Measurements from ENCODE around the gene LTA.

DNA sequence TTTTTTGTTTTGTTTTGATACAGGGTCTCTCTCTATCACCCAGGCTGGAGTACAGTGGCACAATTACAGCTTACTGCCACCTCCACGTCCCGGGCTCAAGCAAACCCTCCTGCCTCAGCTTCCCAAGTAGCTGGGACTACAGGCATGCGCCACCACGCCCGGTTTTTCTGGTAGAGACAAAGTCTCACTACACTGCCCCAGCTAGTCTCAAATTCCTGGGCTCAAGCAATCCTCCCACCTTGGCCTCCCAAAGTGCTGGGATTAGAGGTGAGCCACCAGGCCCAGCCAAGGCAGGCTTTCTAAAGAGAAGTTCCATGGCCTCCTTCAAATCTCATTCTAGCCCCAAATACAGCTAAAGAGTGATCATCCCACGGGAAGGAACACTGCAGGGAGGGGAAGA is 38.1 kb upstream of the LTA start:
- TF ChIP-seq EZH2phosphoT487 (IDR thresholded peaks at IDR 0.05; ENCODE audit: insufficient read depth, low read depth), result no peak
- TF ChIP-seq EZH2 (IDR thresholded peaks at IDR 0.05; ENCODE audit: insufficient read depth, poor library complexity, severe bottlenecking), result no peak

All from GM23248 (cell line).